SKM-1 (cell line): ENCODE data around the gene KRTAP4-16.
"Not testable (repeated sequence)": the region's sequence is repeated elsewhere in the genome, so short reads cannot be mapped to it uniquely, and the experiment has no call there.

ENCODE experiments used
- DNase-seq: peaks from one replicate; lab custom pipeline; 2025; ENCODE audit not compliant: unreplicated experiment; lab: John Stamatoyannopoulos, UW

The KRTAP4-16 gene

GRCh38 chr17:41101586-41102259 lies at the start of gene KRTAP4-16:
KRTAP4-16 (minus strand) TSS chr17:41102209; CDS start chr17:41102209, 0 bp downstream.
- DNase-seq: no peak

GRCh38 chr17:41151525-41151924 lies 49.5 kb upstream of the KRTAP4-16 start:
- no peak for DNase-seq

- DNase-seq: no peak
Observed at GRCh38 chr17:41150026-41150425, 48.0 kb upstream of the KRTAP4-16 start.

- no peak for DNase-seq
Observed at GRCh38 chr17:41149652-41149985, 47.6 kb upstream of the KRTAP4-16 start, which contains the start of gene KRTAP4-5. KRTAP4-5 (minus strand) TSS chr17:41149825; CDS start chr17:41149767, 58 bp downstream.

GRCh38 chr17:41148971-41149651 lies 47.1 kb upstream of the KRTAP4-16 start:
- not testable (repeated sequence) for DNase-seq

- no peak for DNase-seq
Observed at GRCh38 chr17:41147531-41148204, 45.7 kb upstream of the KRTAP4-16 start.

GRCh38 chr17:41145261-41145660 lies 43.3 kb upstream of the KRTAP4-16 start:
- DNase-seq: no peak

- no peak for DNase-seq
Observed at GRCh38 chr17:41144846-41145245, 42.8 kb upstream of the KRTAP4-16 start.

GRCh38 chr17:41141361-41141760 lies 39.4 kb upstream of the KRTAP4-16 start:
- no peak for DNase-seq

GRCh38 chr17:41140360-41141131 lies 38.5 kb upstream of the KRTAP4-16 start, which contains the start of gene KRTAP4-6:
KRTAP4-6 (minus strand) TSS chr17:41140544; CDS start chr17:41140487, 57 bp downstream.
- no peak for DNase-seq

GRCh38 chr17:41139865-41140264 lies 37.9 kb upstream of the KRTAP4-16 start:
- DNase-seq: not testable (repeated sequence)

- no peak for DNase-seq
Observed at GRCh38 chr17:41133880-41134735, 32.1 kb upstream of the KRTAP4-16 start.

GRCh38 chr17:41131979-41132378 lies 30.0 kb upstream of the KRTAP4-16 start:
- no peak for DNase-seq

GRCh38 chr17:41127371-41127770 lies 25.4 kb upstream of the KRTAP4-16 start:
- DNase-seq: no peak

- DNase-seq: no peak
Observed at GRCh38 chr17:41126412-41126811, 24.4 kb upstream of the KRTAP4-16 start.

GRCh38 chr17:41125064-41125463 lies 23.1 kb upstream of the KRTAP4-16 start:
- DNase-seq: no peak

GRCh38 chr17:41123991-41124371 lies 22.0 kb upstream of the KRTAP4-16 start, which contains the start of gene KRTAP4-12:
KRTAP4-12 (minus strand) TSS chr17:41124182; CDS start chr17:41124122, 60 bp downstream.
- not testable (repeated sequence) for DNase-seq

- DNase-seq: not testable (repeated sequence)
Observed at GRCh38 chr17:41123292-41123990, 21.4 kb upstream of the KRTAP4-16 start.

- no peak for DNase-seq
Observed at GRCh38 chr17:41121742-41122141, 19.7 kb upstream of the KRTAP4-16 start.
